ENCODE data around the gene ANKRD33.

ANKRD33 gene

DNA sequence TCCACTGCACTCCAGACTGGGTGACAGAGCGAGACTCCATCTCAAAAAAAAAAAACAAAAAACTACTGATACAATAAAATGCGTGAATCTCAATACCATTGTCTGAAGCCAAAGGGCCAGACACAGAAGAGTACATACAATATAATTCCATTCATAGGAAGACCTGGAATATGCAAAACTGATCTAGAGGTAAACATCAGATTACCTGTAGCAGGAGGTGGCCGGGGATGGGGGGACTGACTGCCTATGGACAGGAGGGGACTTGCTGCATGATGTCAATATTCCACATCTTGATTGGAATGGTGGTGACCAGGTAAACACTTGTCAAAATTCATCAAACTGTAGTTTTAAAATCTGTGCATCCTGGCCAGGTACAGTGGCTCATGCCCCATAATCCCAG is 26.9 kb upstream of the ANKRD33 start:
- no peak for DNase-seq (ENCODE audit: low read depth in 2 of 2)

DNA sequence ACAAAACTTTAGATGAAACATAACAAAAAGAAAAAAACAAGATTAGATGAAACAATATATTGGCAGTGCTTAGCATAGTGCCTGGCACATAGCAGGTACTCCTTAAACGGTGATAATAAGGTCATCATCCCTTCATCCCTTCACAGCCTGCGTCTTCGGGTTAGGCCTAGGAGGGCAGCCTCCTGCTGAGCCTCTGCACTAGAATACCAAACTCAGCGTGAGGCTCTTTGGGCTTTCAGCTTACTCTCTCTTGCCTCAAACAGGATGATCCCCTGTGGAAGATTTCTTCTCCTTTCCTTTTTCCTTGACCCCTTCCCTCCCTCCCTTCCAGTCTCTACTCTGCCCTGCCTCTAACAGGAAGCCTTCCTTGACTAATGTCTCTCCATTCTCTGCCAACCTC is 25.0 kb upstream of the ANKRD33 start:
- no peak for DNase-seq (ENCODE audit: low read depth in 2 of 2)

DNA sequence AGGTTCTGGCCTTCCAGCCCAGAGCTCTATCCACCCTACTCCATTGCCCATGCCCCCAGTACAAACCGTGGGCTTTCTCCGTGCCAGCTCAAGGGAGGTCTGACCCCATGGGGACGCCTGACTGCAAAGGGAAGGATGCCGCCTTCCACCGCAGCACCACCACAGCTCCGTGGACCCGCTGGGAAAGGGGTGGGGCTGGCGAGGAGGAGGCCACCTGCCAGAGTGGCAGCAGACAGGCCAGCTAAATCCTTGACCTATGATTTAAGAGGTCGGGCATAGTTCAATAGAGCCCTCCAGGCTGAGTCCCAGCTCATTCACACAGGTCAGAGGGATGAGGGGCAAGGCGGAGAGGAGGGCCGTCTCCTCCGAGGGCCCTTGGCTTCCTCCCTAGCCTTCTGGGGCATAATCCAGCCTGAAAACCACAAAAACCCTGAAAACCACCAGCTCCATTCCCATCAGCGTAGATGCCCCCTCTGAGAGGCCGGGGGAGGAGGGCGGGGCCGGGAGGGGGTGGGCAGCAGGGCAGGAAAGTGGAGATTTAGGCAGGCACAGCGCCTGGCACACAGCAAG is 24.5 kb upstream of the ANKRD33 start:
- no peak for DNase-seq (ENCODE audit: low read depth in 2 of 2)

DNA sequence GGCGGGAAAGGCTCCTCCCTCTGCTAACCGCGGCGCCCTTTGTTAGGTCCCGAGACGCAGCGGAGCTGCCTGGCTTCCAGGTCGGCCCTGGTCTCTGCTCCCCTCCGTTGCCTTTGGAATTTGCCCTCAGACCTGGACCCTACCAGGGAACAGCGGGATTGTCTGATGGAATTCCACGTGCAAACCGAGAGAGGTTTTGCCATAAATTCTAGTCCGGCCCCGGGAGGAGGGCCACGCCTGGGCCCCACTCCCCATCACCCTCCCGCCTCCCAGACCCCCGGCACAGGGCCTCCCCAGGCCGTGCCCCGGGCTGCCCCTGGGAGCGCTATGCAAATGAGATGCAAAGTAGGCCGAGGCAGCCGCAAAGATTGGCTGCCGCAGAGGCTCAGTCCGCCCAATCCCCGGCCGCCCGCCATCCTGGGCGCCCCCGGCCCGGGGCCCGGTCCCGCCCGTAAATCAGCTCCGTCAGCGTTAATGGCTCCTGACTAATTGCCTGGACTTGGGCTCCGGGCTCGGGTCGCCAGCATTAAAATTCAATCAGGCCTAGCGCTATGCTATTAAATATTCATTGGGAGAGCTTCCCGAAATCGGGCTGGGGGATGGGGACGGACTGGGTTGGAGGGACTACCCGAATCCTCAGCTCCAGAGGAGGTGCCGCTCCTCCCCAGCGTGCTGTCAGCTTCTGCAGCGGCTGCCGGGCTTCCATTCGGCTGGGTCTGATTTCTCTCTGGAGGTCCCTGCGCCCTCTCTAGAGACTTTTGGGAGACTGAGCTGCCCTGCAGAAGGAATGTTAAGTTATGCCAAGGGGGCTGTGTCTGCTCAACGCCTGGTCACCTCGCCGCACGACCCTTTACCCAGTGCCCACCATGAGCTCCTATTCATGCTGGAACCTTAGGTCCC is 23.7 kb upstream of the ANKRD33 start:
- DNase-seq (ENCODE audit: low read depth in 2 of 2) = no peak

DNA sequence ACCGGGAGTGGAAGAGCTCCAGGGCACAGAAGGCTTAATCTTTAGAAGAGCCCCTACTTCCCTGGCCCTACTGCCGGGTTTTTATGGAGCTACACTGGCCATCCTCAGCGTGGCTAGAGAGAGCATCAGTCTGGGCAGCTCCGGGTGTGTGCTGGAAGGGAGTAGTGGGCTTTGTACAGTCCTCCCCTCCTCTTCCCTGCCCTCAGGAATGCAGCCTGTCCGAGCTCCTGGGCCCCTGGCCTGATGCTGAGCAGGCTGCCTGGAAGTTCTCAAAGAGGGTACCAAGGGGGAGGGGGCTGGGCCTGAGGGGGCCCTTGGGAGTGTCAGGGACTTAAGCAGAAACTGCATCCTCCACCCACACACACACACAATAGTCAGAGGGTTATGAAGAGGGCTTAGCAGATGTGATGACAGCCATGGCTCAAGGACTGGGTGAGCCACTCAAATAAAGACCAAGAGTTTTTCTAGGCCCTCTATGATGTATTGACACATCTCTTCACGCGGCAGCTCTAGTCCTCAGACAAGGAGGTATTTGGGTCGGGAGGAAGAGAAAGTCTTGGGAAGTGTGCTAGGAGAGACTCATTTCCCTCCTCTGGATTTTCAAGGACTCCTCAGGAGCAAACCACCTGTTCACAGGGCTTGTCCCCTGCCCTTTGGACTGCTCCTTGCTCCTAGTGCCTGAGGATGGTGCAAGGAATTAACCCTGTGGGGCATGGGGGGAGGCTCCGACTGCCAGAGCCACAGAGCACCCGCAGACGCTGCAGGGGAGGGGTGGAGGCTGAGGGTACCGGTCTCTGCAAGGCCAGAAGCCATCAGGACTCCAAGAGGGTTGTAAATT is 22.9 kb upstream of the ANKRD33 start:
- no peak for DNase-seq (ENCODE audit: low read depth in 2 of 2)

DNA sequence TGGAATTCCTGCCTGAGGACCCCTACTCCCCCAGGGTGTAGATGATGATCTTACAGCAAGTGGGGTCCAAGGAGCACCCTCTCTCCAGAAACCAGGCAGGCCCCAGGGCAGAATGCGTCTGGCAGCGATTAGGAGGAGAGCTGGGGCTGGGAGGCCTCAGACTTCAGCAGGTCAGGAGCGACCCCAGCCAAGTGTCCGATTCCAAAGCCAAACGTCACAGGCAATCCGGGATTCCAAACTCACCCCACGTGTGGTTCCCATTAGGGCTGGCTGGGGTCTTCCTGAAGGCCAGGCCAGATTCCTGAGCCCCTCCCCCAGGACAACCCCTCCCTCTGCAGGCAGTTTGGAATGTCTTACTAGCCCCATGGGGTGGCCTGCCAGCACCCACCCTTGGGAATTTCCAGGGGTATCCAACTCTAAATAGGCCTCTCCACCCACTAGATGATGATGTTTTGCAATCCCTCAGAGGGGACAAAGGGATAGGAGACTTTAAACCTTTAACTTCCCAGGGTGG is 22.1 kb upstream of the ANKRD33 start:
- no peak for DNase-seq (ENCODE audit: low read depth in 2 of 2)

DNA sequence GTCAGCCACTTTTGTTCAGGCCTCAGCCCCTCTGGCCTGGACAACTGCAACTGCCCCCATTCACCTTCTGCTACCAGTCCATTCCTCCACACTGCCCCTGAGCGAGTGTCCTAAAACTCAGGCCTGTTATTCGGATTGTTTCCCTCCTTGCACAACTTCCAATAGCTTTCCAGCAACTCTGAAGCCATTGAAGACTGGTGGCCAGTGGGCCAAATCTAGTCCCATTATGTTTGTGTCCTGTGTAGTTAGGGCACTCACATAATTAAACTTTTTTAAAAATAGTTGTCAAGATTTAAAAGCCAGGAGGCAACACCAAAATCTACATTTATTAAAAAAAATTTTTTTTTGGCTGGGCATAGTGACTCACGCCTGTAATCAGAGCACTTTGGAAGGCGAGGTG is 21.6 kb upstream of the ANKRD33 start:
- DNase-seq (ENCODE audit: low read depth in 2 of 2) = no peak

DNA sequence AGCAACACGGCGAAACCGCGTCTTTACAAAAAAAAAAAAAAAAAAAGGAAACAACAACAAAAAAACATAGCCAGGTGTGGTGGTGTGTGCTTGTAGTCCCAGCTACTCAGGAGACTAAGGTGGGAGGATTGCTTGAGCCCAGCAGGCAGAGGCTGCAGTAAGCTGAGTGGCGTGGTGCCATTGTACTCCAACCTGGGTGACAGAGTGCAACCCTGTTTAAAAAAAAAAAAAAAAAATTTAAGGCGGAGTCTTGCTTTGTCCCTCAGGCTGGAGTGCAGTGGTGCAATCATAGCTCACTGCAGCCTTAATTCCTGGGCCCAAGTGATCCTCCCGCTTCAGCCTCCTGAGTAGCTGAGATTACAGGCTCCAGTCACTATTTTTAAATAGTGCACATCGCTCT is 21.1 kb upstream of the ANKRD33 start:
- no peak for DNase-seq (ENCODE audit: low read depth in 2 of 2)

DNA sequence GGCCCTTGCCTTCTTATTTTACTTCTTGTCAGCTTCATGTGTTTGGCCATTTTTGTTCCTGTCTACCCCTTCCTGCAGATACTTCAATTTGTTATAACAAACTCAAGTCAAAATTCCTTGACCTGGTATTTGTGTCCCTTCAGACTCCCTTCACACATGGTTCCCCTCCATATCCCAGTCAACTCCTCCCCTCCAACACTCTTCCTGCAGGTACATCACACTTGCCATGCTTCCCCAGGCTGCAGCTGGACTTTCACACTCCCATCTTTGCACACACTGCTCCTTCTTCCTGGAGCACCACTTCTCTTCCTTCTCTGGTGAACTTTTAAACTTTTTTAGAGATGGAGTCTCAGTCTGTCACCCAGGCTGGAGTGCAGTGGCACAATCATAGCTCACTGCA is 20.5 kb upstream of the ANKRD33 start:
- no peak for DNase-seq (ENCODE audit: low read depth in 2 of 2)

DNA sequence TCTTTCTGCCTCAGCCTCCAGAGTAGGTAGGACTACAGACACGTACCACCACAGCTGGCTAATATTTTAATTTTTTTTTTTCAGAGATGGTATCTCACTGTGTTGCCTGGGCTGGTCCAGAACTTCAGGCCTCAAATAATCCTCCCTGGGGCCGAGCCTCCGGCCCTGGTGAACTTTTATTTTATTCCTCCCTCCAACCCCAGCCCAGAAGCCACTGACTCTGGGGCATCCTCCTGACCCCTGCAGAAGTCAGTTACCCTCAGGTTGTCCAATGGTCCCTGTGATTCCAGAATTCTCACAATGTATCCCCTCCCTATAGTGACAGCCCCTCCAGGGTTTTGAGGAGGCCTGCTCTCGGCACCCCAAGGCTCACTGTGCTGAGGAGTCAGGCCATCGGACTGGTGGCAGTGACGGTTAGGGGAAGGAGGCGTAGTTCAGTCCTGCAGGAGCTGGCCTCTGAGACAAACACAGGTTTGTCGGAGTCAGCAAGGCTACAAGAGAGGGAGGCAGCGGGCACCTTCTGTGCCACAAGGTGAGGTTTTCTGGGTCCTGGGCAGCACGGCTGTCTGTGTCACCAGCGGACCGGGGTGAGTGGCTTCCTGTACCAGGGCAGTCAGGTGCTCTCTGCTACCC is 20.0 kb upstream of the ANKRD33 start:
- DNase-seq (ENCODE audit: low read depth in 2 of 2) = no peak

DNA sequence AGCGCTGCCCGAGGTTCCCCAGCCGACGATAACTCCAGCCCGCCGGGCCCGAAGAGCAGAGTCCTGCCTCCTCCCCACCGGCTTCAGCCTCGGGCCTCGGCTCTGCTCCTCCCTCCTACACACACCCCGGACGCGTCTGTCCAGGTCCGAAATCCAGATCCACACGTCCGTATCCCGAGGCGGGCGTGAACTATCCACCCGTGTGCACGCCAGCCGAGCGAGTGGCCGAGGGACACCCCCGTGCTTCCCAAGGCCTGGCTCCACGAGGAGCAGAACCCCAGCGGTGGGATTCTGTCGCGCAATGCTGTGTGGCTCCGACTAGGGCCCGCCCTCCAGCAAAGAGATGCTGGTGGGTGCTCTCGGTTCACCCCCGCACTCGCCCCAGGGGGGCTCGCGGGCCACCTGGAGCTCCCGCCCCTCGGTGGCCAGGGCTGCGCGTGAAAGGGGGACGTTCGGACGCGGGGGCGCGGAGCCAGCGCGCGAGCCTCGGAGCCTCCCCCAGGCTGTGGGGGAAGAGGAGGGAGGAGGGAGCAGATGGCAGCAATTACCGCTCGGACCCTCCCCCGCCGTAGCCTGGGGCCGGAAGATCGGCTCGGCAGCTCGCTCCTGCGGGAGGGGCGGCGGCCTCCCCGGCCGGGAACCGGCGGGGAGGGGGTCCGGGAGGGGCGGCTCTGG is 18.9 kb upstream of the ANKRD33 start:
- DNase-seq (ENCODE audit: low read depth in 2 of 2) = no peak

DNA sequence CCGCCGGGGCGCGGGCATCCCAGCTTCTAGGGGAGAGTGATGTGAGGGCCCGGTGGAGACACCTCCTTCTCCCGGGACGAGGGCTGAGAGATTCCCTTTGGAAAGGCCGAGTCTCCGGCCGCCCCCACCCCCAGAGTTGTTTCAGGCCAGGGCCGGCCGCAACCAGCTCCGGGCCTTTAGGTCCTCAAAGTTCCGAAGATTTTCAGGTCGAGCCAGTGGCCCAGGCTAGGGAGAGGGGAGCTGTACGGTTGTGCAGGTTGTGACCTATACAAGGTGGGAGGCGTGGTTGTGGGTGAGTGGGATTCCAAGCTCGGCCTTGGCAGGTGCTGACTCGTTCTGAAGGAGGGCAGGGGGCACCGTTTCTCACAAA is 18.4 kb upstream of the ANKRD33 start:
- DNase-seq (ENCODE audit: low read depth in 2 of 2) = no peak

DNA sequence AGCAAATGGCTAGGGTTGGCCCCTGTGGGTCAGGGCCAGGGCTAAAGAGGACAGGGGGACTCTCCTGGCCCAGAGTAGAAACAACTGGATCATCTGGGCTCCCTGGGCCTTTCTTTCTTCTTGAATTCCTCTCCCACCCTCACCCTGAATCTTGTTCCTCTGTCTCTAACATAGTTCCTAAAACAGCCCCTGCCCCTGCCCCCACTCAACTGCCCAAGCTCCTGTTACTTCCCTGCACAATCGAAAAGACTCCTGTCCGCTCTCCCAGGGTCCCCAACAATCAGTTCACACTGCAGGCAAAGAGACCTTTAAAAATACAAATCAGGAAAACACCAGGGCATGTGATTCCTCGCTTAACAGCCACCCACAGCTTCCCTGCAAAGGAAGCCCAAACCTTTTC is 18.0 kb upstream of the ANKRD33 start:
- DNase-seq (ENCODE audit: low read depth in 2 of 2) = no peak

DNA sequence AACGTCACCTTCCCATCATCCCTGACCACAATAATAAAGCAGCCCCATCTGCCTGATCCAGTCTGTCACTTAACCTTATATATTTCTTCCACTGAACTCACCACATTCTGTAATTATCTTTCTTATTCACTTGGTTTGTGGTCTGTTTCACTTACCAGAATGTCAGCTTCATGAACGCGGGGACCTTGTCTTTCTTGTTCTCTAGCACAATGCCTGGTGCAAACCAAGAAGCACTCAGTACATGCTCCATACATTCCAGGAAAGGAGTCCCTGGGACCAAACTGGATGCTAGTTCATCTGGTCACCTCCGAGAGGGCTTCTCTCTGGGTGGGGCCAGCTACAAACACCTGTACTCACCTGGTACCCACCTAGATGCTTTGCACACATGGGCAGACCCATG is 17.4 kb upstream of the ANKRD33 start:
- DNase-seq (ENCODE audit: low read depth in 2 of 2) = no peak

- no peak for DNase-seq (ENCODE audit: low read depth in 2 of 2)
Observed at GRCh38 chr12:51871126-51871525, 16.8 kb upstream of the ANKRD33 start.

DNA sequence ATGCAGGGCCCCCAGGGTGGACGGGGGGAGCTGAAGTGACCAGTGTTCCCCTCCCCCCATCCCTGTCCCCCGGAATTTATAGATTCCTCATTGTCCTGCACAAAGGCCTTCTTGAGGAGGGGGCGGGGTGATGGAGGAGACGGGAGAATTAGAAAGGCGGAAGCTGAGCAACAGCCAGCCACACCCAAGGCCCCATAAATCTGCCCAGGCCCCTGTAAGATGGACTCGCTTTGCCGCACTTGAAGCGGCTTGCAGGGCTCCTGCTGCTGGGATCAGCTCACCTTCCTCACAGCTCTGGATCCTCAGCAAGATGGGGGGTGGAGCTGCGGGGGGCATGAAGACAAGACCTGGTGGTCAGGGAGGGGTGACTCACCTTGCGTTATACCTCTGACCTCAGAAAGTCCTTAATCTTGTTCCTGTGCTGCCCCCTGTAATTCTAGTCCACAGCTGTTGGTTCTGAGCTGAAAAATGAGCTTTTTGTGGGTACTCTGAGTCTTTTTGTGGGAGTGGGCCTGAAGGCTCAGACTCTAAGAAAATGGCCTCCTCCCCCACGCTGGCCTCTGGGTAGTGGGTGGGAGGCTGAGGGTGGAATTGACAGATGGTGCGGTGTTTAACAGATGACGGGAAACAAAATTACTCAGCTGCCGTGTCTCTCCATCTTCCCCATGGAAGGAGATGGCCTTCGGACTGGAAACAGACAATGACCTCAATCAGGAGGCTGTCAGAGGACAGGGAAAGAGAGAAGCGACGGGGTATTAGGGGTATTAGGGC is 15.8 kb upstream of the ANKRD33 start:
- DNase-seq (ENCODE audit: low read depth in 2 of 2) = no peak

- DNase-seq (ENCODE audit: low read depth in 2 of 2) = no peak
Observed at GRCh38 chr12:51872689-51872981, 15.3 kb upstream of the ANKRD33 start.

DNA sequence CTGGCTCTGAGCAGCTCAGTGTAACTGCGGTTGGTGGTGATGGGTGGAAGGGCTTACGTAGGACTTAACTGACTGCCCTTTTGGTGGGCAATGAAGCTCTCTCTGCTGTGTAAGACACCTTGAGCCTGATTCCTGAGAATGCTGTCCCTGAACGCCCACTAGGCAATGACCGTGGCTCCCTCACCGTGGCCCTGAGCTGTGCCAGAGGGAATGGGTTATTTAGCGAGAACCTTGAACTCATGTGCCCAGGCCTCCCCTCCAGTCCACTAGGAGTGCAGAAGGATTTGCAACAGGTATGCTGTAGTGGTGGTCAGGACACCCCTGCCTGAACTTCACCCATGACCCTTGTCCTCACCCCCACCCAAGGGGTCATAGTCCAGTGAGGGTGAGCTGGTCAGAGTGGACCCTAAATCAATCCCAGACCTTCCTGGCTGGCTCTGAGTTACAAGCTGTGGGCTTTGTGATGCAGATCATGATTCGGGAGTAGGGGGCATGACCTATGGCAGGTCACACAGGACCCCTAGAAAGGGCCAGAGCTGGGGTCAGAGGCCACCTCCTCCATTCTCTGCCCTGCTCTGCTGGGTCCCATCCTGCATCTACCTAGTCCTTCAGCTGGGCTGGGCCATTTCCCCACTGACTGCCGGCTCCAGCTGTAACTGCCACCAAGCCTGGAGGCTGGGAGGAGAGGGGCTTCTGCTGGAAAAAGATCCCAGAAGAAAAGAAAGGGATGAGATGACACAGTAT is 14.5 kb upstream of the ANKRD33 start:
- DNase-seq (ENCODE audit: low read depth in 2 of 2) = no peak

DNA sequence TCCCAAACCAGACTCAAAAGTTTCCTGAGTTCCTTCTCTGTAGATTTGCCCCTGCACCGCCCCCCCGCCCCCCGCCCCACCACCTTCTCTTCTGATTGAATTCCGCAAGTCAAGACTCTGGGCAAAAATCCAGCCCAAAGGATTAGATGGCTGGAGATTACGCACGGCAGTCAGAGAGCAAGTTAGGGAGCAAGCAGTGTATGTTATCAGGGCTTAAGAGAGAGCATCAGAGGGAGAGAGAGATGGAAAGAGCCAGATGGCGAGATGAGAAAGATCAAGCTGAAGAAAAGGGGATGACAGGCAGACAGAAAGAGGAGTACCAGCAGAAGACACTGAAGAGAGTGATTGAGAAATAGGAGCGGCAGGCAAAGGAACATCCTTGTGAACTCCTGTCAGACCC is 13.9 kb upstream of the ANKRD33 start:
- peak in 1 of 2 experiments; percentile 42 for DNase-seq (ENCODE audit: low read depth in 2 of 2)

- no peak for DNase-seq (ENCODE audit: low read depth in 2 of 2)
Observed at GRCh38 chr12:51874486-51874885, 13.4 kb upstream of the ANKRD33 start.
